ENCODE results near the gene TMEM233.

DNA sequence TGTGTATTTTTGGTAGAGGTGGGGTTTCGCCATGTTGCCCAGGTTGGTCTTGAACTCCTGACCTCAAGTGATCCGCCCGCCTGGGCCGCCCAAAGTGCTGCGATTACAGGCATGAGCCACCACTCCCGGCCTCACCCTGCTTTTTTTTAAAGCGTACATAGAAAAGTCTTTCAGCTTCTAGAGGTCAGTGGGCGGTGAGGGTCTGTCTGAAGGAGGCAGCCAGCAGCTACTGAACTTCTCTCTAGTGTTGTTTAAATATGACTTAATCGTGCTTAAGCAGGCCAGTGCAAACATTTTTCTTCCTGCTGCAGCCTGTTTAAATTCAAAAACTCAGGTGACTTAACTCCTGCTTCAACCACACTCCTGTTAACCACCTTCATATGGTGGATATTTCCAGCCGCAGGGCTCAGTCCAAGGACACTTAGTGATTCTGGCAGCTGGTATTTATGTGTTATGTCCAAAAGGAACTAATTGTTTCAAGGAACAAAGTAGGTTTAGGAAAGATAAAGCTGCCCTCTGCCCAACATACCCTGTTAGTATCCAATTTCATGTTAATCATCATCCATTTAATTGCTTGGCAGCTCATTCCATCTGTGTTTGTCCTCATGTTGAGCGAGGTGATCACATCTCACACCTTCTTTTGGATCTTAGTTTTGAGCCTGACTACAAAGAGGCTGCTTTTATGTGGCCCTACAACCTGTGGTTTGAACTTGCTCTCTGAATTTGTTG is 76.3 kb downstream of the TMEM233 start:
- TF ChIP-seq, protein P1, sequence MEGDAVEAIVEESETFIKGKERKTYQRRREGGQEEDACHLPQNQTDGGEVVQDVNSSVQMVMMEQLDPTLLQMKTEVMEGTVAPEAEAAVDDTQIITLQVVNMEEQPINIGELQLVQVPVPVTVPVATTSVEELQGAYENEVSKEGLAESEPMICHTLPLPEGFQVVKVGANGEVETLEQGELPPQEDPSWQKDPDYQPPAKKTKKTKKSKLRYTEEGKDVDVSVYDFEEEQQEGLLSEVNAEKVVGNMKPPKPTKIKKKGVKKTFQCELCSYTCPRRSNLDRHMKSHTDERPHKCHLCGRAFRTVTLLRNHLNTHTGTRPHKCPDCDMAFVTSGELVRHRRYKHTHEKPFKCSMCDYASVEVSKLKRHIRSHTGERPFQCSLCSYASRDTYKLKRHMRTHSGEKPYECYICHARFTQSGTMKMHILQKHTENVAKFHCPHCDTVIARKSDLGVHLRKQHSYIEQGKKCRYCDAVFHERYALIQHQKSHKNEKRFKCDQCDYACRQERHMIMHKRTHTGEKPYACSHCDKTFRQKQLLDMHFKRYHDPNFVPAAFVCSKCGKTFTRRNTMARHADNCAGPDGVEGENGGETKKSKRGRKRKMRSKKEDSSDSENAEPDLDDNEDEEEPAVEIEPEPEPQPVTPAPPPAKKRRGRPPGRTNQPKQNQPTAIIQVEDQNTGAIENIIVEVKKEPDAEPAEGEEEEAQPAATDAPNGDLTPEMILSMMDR (IDR thresholded peaks at IDR 0.05), result no peak
- no peak for TF ChIP-seq POLR2A (IDR thresholded peaks at IDR 0.05)

All from esophagus squamous epithelium (tissue), 4 donors.